Activated naive CD8-positive, alpha-beta T cell treated with anti-CD3 and anti-CD28 coated beads for 36 hours (primary cell): Measurements from ENCODE around the gene FHIT. TPM values are rescaled to one million over a fixed set of nuclear protein-coding genes. Genes with fewer than 3 reads are reported as not detected.

Experiments
- DNase-seq: peaks from one replicate; pipeline ENCODE4 v3.0.0; 2021
- H3K27ac Mint-ChIP-seq: one replicate; pipeline ENCODE4 v1.8.0; 2022; ENCODE audit warnings: mild to moderate bottlenecking, moderate library complexity, mixed read lengths
- H3K27me3 Mint-ChIP-seq: one replicate; pipeline ENCODE4 v1.8.0; 2022; ENCODE audit warnings: mild to moderate bottlenecking, mixed read lengths
- H3K36me3 Mint-ChIP-seq: one replicate; pipeline ENCODE4 v1.8.0; 2021; ENCODE audit warnings: mild to moderate bottlenecking, mixed read lengths
- H3K4me1 Mint-ChIP-seq: one replicate; pipeline ENCODE4 v1.8.0; 2021; ENCODE audit warnings: mixed read lengths
- H3K4me3 Mint-ChIP-seq: one replicate; pipeline ENCODE4 v1.8.0; 2022; ENCODE audit warnings: mild to moderate bottlenecking, moderate library complexity, mixed read lengths
- H3K9me3 Mint-ChIP-seq: one replicate; pipeline ENCODE4 v1.8.0; 2022; ENCODE audit warnings: mixed read lengths
- total RNA-seq, 2 experiments: library from RNA; stranded (reverse); gene quantifications; one replicate each; pipeline ENCODE4 v1.2.3, GENCODE V29; 2021

The FHIT gene
- total RNA-seq, 2 experiments from 2014 or later: 8.6 to 9.0 TPM

DNA sequence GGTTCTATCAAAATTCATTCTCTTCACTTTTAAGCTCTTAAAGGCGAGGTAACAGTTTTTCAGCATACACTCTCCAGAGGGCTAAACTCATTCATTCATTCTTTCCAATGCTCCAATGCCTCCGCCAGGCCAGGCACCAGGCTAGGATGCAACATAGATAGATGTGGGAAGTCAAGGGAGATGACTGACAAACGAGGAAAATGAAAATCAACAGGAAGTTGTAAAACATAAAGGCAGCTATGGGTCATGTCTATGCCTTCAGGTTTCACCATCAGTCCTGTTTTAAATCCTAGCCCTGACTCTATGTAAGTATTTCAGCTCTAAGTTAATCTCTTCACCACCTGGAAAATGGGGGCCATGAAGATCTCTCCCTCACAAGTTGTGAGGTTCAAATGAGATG is 797.9 kb downstream of the FHIT start:
- peaks cover 2% of the 10 kb centered on the region for H3K9me3 Mint-ChIP-seq
- no peak for DNase-seq

DNA sequence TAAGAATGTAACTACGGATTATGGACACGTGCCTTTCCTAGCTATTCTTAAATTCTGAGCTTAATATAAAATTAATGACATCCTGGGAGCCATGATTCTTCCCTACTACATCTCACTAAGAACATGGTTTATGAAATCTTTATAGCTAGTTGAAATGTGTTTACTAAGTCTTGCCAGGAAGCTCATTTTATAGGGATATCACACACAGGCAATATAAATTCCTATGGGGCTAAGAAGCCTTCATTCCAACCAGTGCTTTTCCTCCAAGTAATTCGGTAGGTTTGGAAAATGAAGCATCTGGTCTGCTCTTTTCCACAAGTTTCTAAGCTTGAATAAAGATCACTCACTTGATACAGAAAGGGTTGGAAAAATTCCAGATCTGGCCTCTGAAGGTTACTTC is 802.6 kb downstream of the FHIT start:
- Mint-ChIP-seq H3K4me3 (no peak overlapping the region), H3K4me1 (peaks cover 1% of the 10 kb centered on the region), H3K27me3 (no peaks in the 10 kb centered on the region), H3K36me3 (peaks cover 2% of the 10 kb centered on the region), H3K27ac (no peak overlapping the region), H3K9me3 (peaks cover 2% of the 10 kb centered on the region)
- no peak for DNase-seq

More for the DNA sequence above, 797.9 kb downstream of the FHIT start:
- peaks cover 6% of the 10 kb centered on the region for H3K4me1 Mint-ChIP-seq
- no peak overlapping the region for H3K27ac Mint-ChIP-seq
- H3K4me3 Mint-ChIP-seq: no peak overlapping the region
- no peaks in the 10 kb centered on the region for H3K36me3 Mint-ChIP-seq
- no peaks in the 10 kb centered on the region for H3K27me3 Mint-ChIP-seq

DNA sequence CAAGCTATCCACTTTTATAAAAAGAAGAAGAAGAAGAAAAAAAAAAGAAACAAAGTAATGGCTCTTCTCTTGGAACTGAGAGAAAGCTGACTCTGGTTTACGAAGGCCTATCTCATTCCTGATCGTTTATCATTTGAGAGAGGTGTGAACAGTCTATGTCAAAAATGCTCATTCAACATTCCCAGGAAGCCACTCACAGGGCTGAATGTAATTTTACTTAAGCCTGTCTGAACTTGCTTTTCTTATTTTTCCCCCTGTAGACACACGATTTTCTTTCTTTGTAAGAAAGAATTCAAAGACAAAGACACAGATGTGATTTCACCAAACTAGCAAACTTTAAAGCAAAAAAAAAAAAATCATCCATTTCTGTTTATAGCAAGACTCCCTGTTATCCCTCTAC is 805.8 kb downstream of the FHIT start:
- H3K36me3 Mint-ChIP-seq: peaks cover 7% of the 10 kb centered on the region
- H3K4me1 Mint-ChIP-seq: peaks cover 1% of the 10 kb centered on the region
- no peak overlapping the region for H3K27ac Mint-ChIP-seq
- H3K9me3 Mint-ChIP-seq: peaks cover 2% of the 10 kb centered on the region
- DNase-seq: no peak
- H3K4me3 Mint-ChIP-seq: no peak overlapping the region
- H3K27me3 Mint-ChIP-seq: no peaks in the 10 kb centered on the region

DNA sequence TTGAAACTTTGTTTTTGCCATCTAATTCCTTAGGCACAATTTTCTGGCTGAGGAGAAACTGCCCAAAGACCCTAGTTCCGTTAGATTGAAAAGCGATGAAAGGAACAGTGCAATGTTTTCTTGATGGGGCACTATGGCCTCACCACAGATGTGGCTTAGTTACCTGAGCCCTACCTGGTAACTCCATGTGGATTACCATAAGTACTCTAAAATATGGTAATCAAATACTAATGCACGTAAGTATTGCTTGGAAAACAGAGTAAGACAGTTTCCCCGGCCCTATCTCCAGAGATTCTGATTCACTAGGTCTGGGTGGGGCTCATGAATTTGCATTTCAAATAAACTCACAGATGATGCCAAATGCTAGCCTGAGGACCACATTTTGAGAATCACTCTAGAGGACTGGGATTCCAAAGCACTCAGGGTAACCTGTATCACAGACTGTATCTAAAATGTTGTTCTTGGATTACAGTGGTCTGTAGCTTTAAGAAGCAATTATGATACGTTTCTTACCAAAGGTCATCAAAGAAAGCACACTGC is 806.3 kb downstream of the FHIT start:
- DNase-seq: no peak
- Mint-ChIP-seq H3K27ac (no peak overlapping the region), H3K4me1 (peaks cover 1% of the 10 kb centered on the region), H3K27me3 (no peaks in the 10 kb centered on the region), H3K9me3 (peaks cover 2% of the 10 kb centered on the region), H3K4me3 (no peak overlapping the region), H3K36me3 (peaks cover 7% of the 10 kb centered on the region)

DNA sequence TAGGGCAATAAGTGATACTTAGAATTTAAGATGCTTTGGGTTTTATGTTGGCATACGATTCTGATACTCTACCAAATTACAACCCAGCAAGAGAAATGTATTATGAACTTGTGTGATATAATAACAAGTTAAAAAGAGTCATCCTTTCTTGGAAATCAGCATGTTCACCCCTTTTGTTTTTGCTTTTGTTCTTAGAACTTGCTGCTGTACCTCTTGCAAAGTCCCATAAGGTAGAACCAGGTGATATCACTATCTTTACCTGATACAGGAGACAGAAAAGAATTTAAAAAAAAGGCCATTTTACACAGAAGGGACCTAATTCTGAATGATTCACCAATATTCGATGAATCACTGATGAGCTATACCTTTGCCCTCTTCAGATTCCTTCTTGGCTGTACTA is 810.4 kb downstream of the FHIT start:
- no peak for DNase-seq
- no peaks in the 10 kb centered on the region for H3K27me3 Mint-ChIP-seq
- H3K4me1 Mint-ChIP-seq: peaks cover 1% of the 10 kb centered on the region
- peaks cover 2% of the 10 kb centered on the region for H3K9me3 Mint-ChIP-seq
- peaks cover 7% of the 10 kb centered on the region for H3K36me3 Mint-ChIP-seq
- H3K27ac Mint-ChIP-seq: no peak overlapping the region
- no peak overlapping the region for H3K4me3 Mint-ChIP-seq

DNA sequence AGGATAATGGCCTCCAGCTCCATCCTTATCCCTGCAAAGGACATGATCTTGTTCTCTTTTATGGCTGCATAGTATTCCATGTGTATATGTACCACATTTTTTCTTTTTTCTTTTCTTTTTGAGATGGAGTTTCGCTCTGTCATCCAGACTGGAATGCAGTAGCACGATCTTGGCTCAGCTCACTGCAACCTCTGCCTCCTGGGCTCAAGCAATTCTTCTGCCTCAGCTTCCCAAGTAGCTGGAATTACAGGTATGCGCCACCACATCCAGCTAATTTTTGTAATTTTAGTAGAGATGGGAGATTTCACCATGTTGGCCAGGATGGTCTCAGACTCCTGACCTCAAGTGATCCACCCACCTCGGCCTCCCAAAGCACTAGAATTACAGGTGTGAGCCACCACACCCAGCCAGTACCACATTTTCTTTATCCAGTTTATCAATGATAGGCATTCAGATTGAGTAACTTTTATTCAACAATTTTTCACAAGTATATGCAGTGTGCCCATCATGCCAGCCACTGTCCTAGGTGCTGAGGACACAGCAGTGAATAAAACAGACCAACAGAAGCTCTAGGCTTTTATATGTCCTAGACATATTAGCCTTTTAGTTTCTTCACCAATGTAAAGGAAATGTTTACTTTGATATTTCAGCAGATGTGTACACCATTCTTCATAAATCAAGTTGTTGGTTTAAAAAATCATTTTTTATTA is 815.2 kb downstream of the FHIT start:
- Mint-ChIP-seq H3K36me3 (no peaks in the 10 kb centered on the region), H3K27me3 (no peaks in the 10 kb centered on the region), H3K4me1 (peaks cover 3% of the 10 kb centered on the region), H3K9me3 (no peaks in the 10 kb centered on the region), H3K27ac (no peak overlapping the region), H3K4me3 (no peak overlapping the region)
- DNase-seq: no peak

DNA sequence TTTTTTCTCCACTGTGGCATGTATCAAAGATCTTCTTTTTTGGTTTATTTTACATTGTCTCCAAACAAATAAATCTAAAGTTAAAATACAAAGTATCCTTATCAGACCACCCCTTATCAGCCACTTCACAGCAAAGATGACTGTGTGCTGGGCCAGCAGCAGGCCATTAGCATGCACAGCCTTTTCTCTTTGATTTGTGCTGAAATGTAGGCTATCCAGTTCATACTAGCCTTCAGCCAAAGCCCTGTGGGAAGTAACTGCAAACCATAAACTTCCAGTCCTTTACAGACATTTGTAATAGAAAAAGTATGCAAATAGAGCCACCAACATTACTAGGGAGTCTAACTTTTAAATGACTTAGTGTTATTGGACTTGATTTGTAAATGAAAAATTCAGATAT is 816.3 kb downstream of the FHIT start:
- H3K27me3 Mint-ChIP-seq: no peaks in the 10 kb centered on the region

DNA sequence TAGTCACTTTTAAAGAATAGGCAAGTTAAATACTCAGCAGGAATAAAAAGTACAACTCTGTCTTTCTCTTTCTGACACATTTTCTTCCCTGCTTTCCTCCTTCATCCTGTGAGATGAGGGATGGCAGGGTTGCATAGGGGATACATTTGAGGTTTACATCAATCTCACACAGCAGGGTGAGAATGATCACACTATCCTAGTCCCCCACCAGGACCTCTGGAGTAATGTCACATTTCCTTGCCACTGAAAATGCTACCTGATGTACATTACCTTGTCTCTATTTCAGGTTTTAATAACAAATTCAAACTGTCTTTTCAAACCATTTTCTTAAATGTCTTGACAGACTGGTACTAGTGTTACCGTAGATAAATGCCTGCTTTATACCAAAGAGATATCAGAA is 816.9 kb downstream of the FHIT start:
- H3K4me3 Mint-ChIP-seq: no peak overlapping the region
- no peak overlapping the region for H3K27ac Mint-ChIP-seq
- no peak for DNase-seq
- no peaks in the 10 kb centered on the region for H3K27me3 Mint-ChIP-seq
- peaks cover 15% of the 10 kb centered on the region for H3K4me1 Mint-ChIP-seq
- H3K9me3 Mint-ChIP-seq: no peaks in the 10 kb centered on the region
- H3K36me3 Mint-ChIP-seq: no peaks in the 10 kb centered on the region

More for the DNA sequence above, 816.3 kb downstream of the FHIT start:
- no peak overlapping the region for H3K4me3 Mint-ChIP-seq
- no peak overlapping the region for H3K27ac Mint-ChIP-seq
- H3K36me3 Mint-ChIP-seq: no peaks in the 10 kb centered on the region
- H3K9me3 Mint-ChIP-seq: no peaks in the 10 kb centered on the region
- no peak for DNase-seq
- H3K4me1 Mint-ChIP-seq: peaks cover 9% of the 10 kb centered on the region

DNA sequence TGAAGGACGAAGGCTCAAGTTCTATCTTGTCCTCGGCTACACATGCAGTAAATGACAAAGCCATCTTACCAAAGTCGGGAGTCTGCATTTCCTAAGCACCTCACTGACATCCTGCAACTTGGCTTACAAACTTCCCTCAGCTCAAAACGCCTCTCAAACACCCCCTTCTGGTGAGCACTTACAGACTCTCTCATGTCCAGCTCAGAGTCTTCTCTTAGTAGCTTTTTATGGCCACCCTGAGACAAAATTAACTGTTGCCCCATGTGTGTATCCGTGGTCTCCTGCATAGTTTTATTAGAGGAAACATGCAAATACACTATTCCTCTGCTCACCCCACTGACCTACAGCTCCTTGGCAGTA is 819.7 kb downstream of the FHIT start:
- Mint-ChIP-seq H3K27ac (no peak overlapping the region), H3K4me1 (peaks cover 19% of the 10 kb centered on the region), H3K27me3 (no peaks in the 10 kb centered on the region), H3K4me3 (no peak overlapping the region), H3K9me3 (no peaks in the 10 kb centered on the region), H3K36me3 (no peaks in the 10 kb centered on the region)
- DNase-seq: no peak

DNA sequence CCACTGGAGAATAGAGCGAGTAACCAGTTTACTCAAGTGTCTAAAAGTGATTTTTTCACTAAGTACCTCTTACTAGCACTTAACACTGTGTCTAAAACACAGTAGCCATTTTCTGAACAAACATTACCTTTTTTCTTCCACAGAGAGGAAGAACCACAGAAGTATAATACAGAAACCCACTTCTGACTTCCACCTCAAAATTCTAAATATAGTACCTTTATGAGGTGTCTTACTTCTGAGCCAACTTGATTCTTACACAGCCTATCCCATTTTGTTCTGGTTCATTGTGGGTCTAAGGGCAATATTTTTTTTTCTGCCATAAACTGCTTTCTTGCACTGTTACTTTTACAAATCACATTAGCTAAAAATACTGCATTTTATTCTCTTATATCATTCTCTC is 821.0 kb downstream of the FHIT start:
- no peak overlapping the region for H3K27ac Mint-ChIP-seq

DNA sequence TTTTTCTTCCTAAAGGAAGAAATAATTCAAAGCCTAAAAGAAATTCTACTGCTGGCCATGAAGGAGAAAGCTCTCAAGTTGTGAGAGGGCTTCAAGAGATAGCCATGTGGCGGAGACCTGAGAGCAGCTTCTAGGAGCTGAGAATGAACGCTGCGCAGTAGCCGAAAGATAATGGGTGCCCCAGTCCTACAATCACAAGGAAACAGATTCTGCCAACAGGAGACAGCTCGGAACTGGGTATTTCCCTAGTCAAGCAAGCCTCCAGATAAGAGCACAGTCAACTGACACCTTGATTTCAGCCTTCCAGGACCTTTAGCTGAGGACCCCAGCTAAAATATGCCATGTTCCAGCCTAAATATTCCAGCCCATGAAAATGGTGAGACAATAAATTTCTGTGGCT is 824.1 kb downstream of the FHIT start:
- no peaks in the 10 kb centered on the region for H3K27me3 Mint-ChIP-seq
- H3K4me1 Mint-ChIP-seq: peaks cover 19% of the 10 kb centered on the region
- no peaks in the 10 kb centered on the region for H3K36me3 Mint-ChIP-seq
- H3K27ac Mint-ChIP-seq: no peak overlapping the region
- no peak for DNase-seq
- H3K4me3 Mint-ChIP-seq: no peak overlapping the region
- no peaks in the 10 kb centered on the region for H3K9me3 Mint-ChIP-seq

More for the DNA sequence above, 821.0 kb downstream of the FHIT start:
- Mint-ChIP-seq H3K4me1 (peaks cover 19% of the 10 kb centered on the region), H3K27me3 (no peaks in the 10 kb centered on the region), H3K36me3 (no peaks in the 10 kb centered on the region), H3K9me3 (no peaks in the 10 kb centered on the region), H3K4me3 (no peak overlapping the region)
- DNase-seq: no peak

DNA sequence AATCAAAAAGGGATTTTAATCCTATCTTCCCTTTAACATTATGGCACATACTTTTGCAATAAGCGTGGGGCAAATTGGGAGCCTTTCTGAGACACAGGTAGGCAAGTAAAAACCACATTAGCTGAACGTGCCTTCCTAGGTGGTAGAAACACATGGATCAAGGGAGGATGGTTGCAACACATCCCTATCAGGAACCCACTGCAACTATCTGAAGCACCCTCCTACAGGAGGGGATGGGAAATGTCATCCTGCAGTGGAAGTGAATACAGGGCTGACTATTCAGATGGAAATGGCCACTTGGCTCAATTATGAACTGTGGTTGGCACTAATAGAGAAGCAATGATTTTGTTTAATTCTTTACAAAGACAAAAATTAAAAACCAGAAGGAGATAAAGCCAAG is 826.3 kb downstream of the FHIT start:
- DNase-seq: no peak
- Mint-ChIP-seq H3K27me3 (no peaks in the 10 kb centered on the region), H3K36me3 (no peaks in the 10 kb centered on the region), H3K4me3 (no peak overlapping the region), H3K4me1 (peaks cover 9% of the 10 kb centered on the region), H3K27ac (no peak overlapping the region), H3K9me3 (no peaks in the 10 kb centered on the region)

DNA sequence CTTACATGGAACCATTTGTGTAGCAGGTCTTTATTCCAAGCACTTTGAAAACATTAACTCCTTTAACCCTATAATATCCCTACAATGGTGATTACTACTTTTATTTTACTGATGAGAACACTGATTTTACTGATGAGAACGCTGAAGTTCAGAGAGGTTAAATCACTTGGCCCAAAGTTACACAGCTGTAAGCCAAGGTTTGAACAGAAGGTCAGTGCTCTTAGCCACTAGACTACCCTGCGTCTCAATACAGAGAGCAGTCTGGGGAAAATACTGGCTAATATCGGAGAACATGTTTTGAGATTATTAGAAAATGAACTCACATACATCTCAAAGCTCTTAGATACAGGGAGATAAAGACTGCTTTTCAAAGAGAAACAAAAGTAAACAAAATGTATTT is 827.2 kb downstream of the FHIT start:
- Mint-ChIP-seq H3K4me1 (peaks cover 2% of the 10 kb centered on the region), H3K36me3 (no peaks in the 10 kb centered on the region), H3K27me3 (no peaks in the 10 kb centered on the region), H3K4me3 (no peak overlapping the region), H3K27ac (no peak overlapping the region), H3K9me3 (no peaks in the 10 kb centered on the region)
- no peak for DNase-seq

DNA sequence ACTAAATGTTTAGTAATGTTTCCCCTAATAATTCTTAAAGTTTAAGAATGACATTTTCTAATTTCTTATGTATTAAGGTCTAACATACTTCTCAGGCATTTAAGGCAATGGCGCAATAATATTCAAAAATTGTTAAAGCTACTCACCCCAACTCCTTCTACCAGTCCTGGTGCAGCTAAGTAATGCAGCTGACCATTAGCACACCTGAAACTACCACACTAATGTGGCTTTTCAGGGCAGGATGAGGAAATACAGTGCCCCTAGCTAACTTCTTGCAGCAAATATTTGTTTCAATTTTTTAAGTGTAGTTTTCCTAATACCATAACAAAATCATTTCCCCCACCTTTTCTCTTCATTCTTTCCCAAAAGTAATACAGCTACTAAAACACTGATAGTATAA is 827.7 kb downstream of the FHIT start:
- Mint-ChIP-seq H3K4me3 (no peak overlapping the region), H3K36me3 (no peaks in the 10 kb centered on the region), H3K9me3 (no peaks in the 10 kb centered on the region), H3K4me1 (peaks cover under 1% of the 10 kb centered on the region), H3K27ac (no peak overlapping the region), H3K27me3 (no peaks in the 10 kb centered on the region)
- no peak for DNase-seq

DNA sequence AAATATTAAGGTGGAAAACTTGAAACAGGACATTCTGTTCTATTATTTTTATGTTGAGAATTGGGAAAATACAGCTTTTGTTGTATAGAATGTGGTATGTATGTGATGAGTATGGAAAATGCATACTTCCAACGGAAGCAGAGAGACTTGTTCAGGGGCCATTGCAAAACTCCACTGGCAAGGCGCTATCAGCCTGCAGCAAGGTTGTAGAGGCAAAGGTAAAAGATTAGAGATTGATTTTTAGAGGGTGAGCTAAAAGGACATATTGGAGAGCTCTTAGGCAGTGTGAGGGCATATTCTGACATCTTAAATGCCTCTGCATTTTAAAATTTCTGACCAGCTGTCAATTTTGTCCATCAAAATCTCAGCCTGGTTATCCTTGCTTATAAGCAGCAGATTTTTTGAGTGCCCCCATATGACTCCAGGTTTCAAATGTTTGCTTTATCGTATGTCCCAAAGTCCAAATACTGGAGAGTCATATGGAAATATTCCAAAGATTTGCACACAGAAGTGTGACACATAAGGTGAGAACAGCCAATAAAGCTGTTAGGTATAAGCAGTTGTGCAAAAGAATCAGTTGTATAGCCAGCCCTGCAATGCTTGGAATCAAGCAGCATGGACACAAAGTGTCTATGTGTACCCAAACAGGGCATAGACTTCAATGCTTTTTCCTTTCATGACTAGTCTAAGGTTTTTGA is 829.4 kb downstream of the FHIT start:
- no peaks in the 10 kb centered on the region for H3K36me3 Mint-ChIP-seq

DNA sequence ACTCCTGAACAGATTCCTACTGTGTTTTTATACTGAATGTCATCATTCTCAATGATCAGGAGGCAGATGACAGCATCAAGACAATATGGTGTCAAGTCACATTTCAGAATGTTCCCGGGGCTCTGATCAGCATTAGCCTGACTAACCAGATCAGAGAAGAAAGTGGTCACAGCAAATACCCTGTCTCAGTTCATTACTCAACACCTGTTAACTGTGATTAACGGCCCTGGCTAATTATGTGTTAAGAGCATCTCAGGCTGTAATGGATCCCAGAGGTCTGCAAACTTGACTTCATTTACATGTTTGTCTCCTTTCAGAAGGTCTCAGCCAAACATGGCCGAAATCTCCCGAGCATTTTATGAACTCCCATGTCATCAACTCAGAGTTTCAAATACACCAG is 833.7 kb downstream of the FHIT start:
- Mint-ChIP-seq H3K4me1 (no peaks in the 10 kb centered on the region), H3K36me3 (peaks cover 3% of the 10 kb centered on the region), H3K4me3 (no peak overlapping the region), H3K9me3 (peaks cover 6% of the 10 kb centered on the region), H3K27ac (no peak overlapping the region), H3K27me3 (no peaks in the 10 kb centered on the region)
- no peak for DNase-seq

More for the DNA sequence above, 829.4 kb downstream of the FHIT start:
- Mint-ChIP-seq H3K27me3 (no peaks in the 10 kb centered on the region), H3K27ac (no peak overlapping the region), H3K4me3 (no peak overlapping the region), H3K9me3 (no peaks in the 10 kb centered on the region), H3K4me1 (no peaks in the 10 kb centered on the region)
- DNase-seq: no peak
